H9 (cell line): Measurements from ENCODE around the gene LRRC36. TPM values are rescaled to one million over a fixed set of nuclear protein-coding genes. Genes with fewer than 3 reads are reported as not detected.

Source experiments
- DNase-seq: peaks from one replicate; pipeline ENCODE4 v3.0.0-alpha.2; 2017
- H2AFZ ChIP-seq: one replicate; pipeline ENCODE4 v1.6.1; 2013; ENCODE audit warnings: mild to moderate bottlenecking, low read length, control low read depth, moderate library complexity
- H2AK5ac ChIP-seq: 2 replicates; pipeline ENCODE4 v1.6.1; 2013; ENCODE audit warnings: low read length, control low read depth, mixed read lengths; ENCODE audit not compliant: insufficient read length
- H2BK120ac ChIP-seq: one replicate; pipeline ENCODE4 v1.6.1; 2013; ENCODE audit warnings: low read depth, mild to moderate bottlenecking, low read length, control low read depth, inconsistent platforms; ENCODE audit not compliant: poor library complexity, severe bottlenecking
- H2BK12ac ChIP-seq: 2 replicates; pipeline ENCODE4 v1.6.1; 2013; ENCODE audit warnings: low read length, control low read depth, mixed read lengths, low read depth; ENCODE audit not compliant: insufficient read length
- H2BK15ac ChIP-seq: 2 replicates; pipeline ENCODE4 v1.6.1; 2013; ENCODE audit warnings: low read depth, low read length, control low read depth
- H2BK20ac ChIP-seq: one replicate; pipeline ENCODE4 v1.6.1; 2013; ENCODE audit warnings: low read depth, mild to moderate bottlenecking, low read length, control low read depth, inconsistent platforms; ENCODE audit not compliant: poor library complexity, severe bottlenecking
- H2BK5ac ChIP-seq: 2 replicates; pipeline ENCODE4 v1.6.1; 2013; ENCODE audit warnings: low read length, control low read depth, mixed read lengths; ENCODE audit not compliant: insufficient read length
- H3K14ac ChIP-seq: 2 replicates; pipeline ENCODE4 v1.6.1; 2013; ENCODE audit warnings: low read length, control low read depth; ENCODE audit not compliant: insufficient read depth
- H3K18ac ChIP-seq: 2 replicates; pipeline ENCODE4 v1.6.1; 2013; ENCODE audit warnings: low read depth, mild to moderate bottlenecking, mixed read lengths, low read length, control low read depth; ENCODE audit not compliant: insufficient read length
- H3K23ac ChIP-seq: 2 replicates; pipeline ENCODE4 v1.6.1; 2013; ENCODE audit warnings: low read length, control low read depth, mixed read lengths, low read depth; ENCODE audit not compliant: insufficient read length
- H3K23me2 ChIP-seq: 2 replicates; pipeline ENCODE4 v1.6.1; 2013; ENCODE audit warnings: low read depth, mild to moderate bottlenecking, mixed read lengths, low read length, control low read depth; ENCODE audit not compliant: insufficient read length, poor library complexity, severe bottlenecking
- H3K27ac ChIP-seq: 2 replicates; pipeline ENCODE4 v1.5.1; 2013; ENCODE audit warnings: low read length, control low read depth, mixed read lengths, low read depth; ENCODE audit not compliant: insufficient read length
- H3K27me3 ChIP-seq: 2 replicates; pipeline ENCODE4 v1.6.1; 2013; ENCODE audit warnings: low read length, control low read depth, inconsistent platforms; ENCODE audit not compliant: insufficient read depth
- H3K4ac ChIP-seq: 2 replicates; pipeline ENCODE4 v1.6.1; 2013; ENCODE audit warnings: low read depth, mild to moderate bottlenecking, control low read depth, inconsistent platforms, low read length, moderate library complexity
- H3K4me1 ChIP-seq: 2 replicates; pipeline ENCODE4 v1.6.1; 2013; ENCODE audit warnings: low read length, control low read depth, inconsistent platforms; ENCODE audit not compliant: insufficient read depth
- H3K4me2 ChIP-seq: 2 replicates; pipeline ENCODE4 v1.6.1; 2013; ENCODE audit warnings: low read length, control low read depth, mixed read lengths; ENCODE audit not compliant: insufficient read length, insufficient read depth
- H3K56ac ChIP-seq: 2 replicates; pipeline ENCODE4 v1.6.1; 2013; ENCODE audit warnings: low read depth, mild to moderate bottlenecking, mixed read lengths, low read length, control low read depth; ENCODE audit not compliant: insufficient read length
- H3K79me1 ChIP-seq: 2 replicates; pipeline ENCODE4 v1.6.1; 2013; ENCODE audit warnings: low read depth, mild to moderate bottlenecking, moderate library complexity, low read length, control low read depth, inconsistent platforms; ENCODE audit not compliant: insufficient read depth, poor library complexity, severe bottlenecking
- H3K79me2 ChIP-seq: 2 replicates; pipeline ENCODE4 v1.6.1; 2013; ENCODE audit warnings: low read length, control low read depth, inconsistent platforms; ENCODE audit not compliant: insufficient read depth
- H3K9ac ChIP-seq: 2 replicates; pipeline ENCODE4 v1.6.1; 2013; ENCODE audit warnings: low read length, control low read depth, mixed read lengths; ENCODE audit not compliant: insufficient read length; ENCODE audit errors: extremely low read depth
- H3K9me3 ChIP-seq: one replicate; pipeline ENCODE4 v1.6.1; 2013; ENCODE audit warnings: low read depth, low read length, inconsistent platforms; ENCODE audit not compliant: control insufficient read depth
- H3T11ph ChIP-seq: one replicate; pipeline ENCODE4 v1.6.1; 2013; ENCODE audit warnings: mild to moderate bottlenecking, low read length, control low read depth, inconsistent platforms
- H4K20me1 ChIP-seq: one replicate; pipeline ENCODE4 v1.6.1; 2013; ENCODE audit not compliant: control insufficient read depth, insufficient read length, insufficient read depth
- H4K5ac ChIP-seq: 2 replicates; pipeline ENCODE4 v1.6.1; 2013; ENCODE audit warnings: low read depth, mild to moderate bottlenecking, mixed read lengths, low read length, control low read depth; ENCODE audit not compliant: insufficient read length
- H4K8ac ChIP-seq: replicated peaks from 2 replicates; pipeline ENCODE4 v1.6.1; 2013; ENCODE audit warnings: low read length, control low read depth, mixed read lengths, low read depth; ENCODE audit not compliant: insufficient read length
- H4K91ac ChIP-seq: 2 replicates; pipeline ENCODE4 v1.6.1; 2013; ENCODE audit warnings: low read depth, mild to moderate bottlenecking, moderate library complexity, mixed read lengths, low read length, control low read depth; ENCODE audit not compliant: insufficient read length
- H3K27ac Mint-ChIP-seq, 3 experiments: 2 replicates in 2 of 3; 3 replicates in 1 of 3; pipeline ENCODE4 v1.8.0; 2020 to 2021; ENCODE audit warnings: mixed read lengths in 3 of 3, mild to moderate bottlenecking in 1 of 3, moderate library complexity in 1 of 3
- H3K27me3 Mint-ChIP-seq: 2 replicates; pipeline ENCODE4 v1.8.0; 2021; ENCODE audit warnings: low read depth, mild to moderate bottlenecking, moderate library complexity, mixed read lengths
- H3K36me3 Mint-ChIP-seq, 3 experiments: 2 replicates in 2 of 3; 3 replicates in 1 of 3; pipeline ENCODE4 v1.8.0; 2020 to 2021; ENCODE audit warnings: low read depth in 3 of 3, mixed read lengths in 3 of 3; ENCODE audit not compliant: insufficient read depth in 1 of 3
- H3K4me1 Mint-ChIP-seq, 2 experiments: 2 replicates each; pipeline ENCODE4 v1.8.0; 2020; ENCODE audit warnings: mixed read lengths in 2 of 2
- H3K4me3 Mint-ChIP-seq, 2 experiments: 2 replicates in 1 of 2; 3 replicates in 1 of 2; pipeline ENCODE4 v1.8.0; 2020 to 2021; ENCODE audit warnings: mild to moderate bottlenecking in 2 of 2, mixed read lengths in 2 of 2, moderate library complexity in 1 of 2
- H3K9me3 Mint-ChIP-seq, 2 experiments: 2 replicates in 1 of 2; 3 replicates in 1 of 2; pipeline ENCODE4 v1.8.0; 2020; ENCODE audit warnings: mild to moderate bottlenecking in 2 of 2, mixed read lengths in 2 of 2, moderate library complexity in 1 of 2
- CTCF ChIP-seq: fragments of 200-600 bp; sonication (generic); conservative IDR thresholded peaks from 3 replicates; pipeline ENCODE4 v1.8.0; 2021; ENCODE audit warnings: antibody characterized with exemption, mild to moderate bottlenecking
- WGBS: extraction: QIAGEN DNeasy Blood & Tissue Kit; methylation state at CpG from one replicate; pipeline ENCODE4 v1.1.7; 2013; ENCODE audit warnings: missing lambda C conversion rate, low lambda C conversion rate, mixed read lengths; ENCODE audit not compliant: insufficient read length; ENCODE audit errors: extremely low coverage; 5-methylcytosine and 5-hydroxymethylcytosine counted together
- total RNA-seq: library from RNA; stranded (reverse); gene quantifications from 2 replicates; pipeline ENCODE4 v1.2.1, GENCODE V29; 2021

LRRC36 gene
- total RNA-seq, 1 experiment from 2014 or later: not detected

DNA sequence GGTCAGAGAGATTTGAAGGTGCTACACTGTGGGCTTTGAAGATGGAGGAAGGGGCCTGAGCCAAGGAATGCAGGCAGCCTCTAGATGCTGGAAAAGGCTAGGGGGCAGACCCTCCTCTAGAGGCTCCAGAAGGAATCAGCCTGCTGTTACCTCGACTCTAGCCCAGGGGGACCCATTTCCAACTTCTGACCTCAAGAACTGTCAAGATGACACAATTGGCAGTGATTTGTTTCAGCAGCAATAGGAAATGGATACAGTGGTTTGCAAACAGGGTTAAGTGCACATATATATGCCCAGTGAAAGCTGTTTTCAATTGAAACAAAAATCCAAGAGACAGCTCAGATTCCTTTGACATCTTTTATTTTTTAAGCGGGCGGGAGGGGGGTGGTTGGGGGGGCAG is 93.3 kb downstream of the LRRC36 start:
- peaks cover 2 to 5% of the 10 kb centered on the region in 2 experiments; a peak in 3 of 5 replicates for H3K9me3 Mint-ChIP-seq
- Histone ChIP-seq H2BK20ac (no peak overlapping the region), H2AK5ac (no peak overlapping the region), H4K20me1 (no peaks in the 10 kb centered on the region), H3K4me1 (peaks cover 18% of the 10 kb centered on the region), H3K14ac (no peak overlapping the region), H2BK120ac (no peak overlapping the region), H3K18ac (no peak overlapping the region), H3K9ac (no peak overlapping the region), H3K79me1 (no peaks in the 10 kb centered on the region), H2AFZ (no peak overlapping the region), H4K5ac (no peak overlapping the region), H3T11ph (no peak overlapping the region), H3K4ac (no peak overlapping the region), H3K23ac (no peak overlapping the region), H3K56ac (no peak overlapping the region), H3K9me3 (no peaks in the 10 kb centered on the region), H3K4me2 (no peak overlapping the region), H2BK15ac (no peak overlapping the region), H4K91ac (no peak overlapping the region), H3K27me3 (no peaks in the 10 kb centered on the region; the same call in 1 of the 2 replicates), H2BK12ac (no peak overlapping the region), H3K27ac (no peak overlapping the region), H2BK5ac (no peak overlapping the region), H3K23me2 (peaks cover 11% of the 10 kb centered on the region), H4K8ac (no peak overlapping the region), H3K79me2 (no peaks in the 10 kb centered on the region)
- no peak overlapping the region for H3K4me3 Mint-ChIP-seq
- no CpG with 5 or more reads among the region's 3 CpGs for WGBS
- H3K4me1 Mint-ChIP-seq: peaks cover 41 to 44% of the 10 kb centered on the region in 2 experiments
- TF ChIP-seq CTCF: peak; percentile 32; the same call in 2 of the 3 replicates
- no peak for DNase-seq
- H3K36me3 Mint-ChIP-seq: peaks cover 0 to 4% (median 2%) of the 10 kb centered on the region in 3 experiments; a peak in 1 of 7 replicates
- no peak overlapping the region for H3K27ac Mint-ChIP-seq
- peaks cover 6% of the 10 kb centered on the region for H3K27me3 Mint-ChIP-seq
